GM23248 (cell line): Measurements from ENCODE around the gene MAN1B1. TPM values are rescaled to one million over a fixed set of nuclear protein-coding genes. Genes with fewer than 3 reads are reported as not detected.

ENCODE experiments used
- DNase-seq: peaks from one replicate; pipeline ENCODE4 v3.0.0-alpha.2; 2015
- H2AFZ ChIP-seq: fragments of 200-600 bp; sonication (generic); 2 replicates; pipeline ENCODE4 v1.6.1; 2016; ENCODE audit warnings: antibody characterized with exemption
- H3F3A ChIP-seq: fragments of 200-600 bp; sonication (generic); 2 replicates; pipeline ENCODE4 v1.6.1; 2016; ENCODE audit warnings: mild to moderate bottlenecking, antibody characterized with exemption, mixed run types; ENCODE audit not compliant: insufficient read depth
- H3K27ac ChIP-seq: fragments of 200-600 bp; sonication (generic); 2 replicates; pipeline ENCODE4 v1.5.1; 2016; ENCODE audit warnings: mild to moderate bottlenecking
- H3K27me3 ChIP-seq: fragments of 200-600 bp; sonication (generic); replicated peaks from 2 replicates; pipeline ENCODE4 v1.6.1; 2016; ENCODE audit warnings: mild to moderate bottlenecking; ENCODE audit not compliant: insufficient read depth
- H3K36me3 ChIP-seq: fragments of 200-600 bp; sonication (generic); 2 replicates; pipeline ENCODE4 v1.6.1; 2016; ENCODE audit warnings: low read depth, mild to moderate bottlenecking
- H3K4me1 ChIP-seq: fragments of 200-600 bp; sonication (generic); 2 replicates; pipeline ENCODE4 v1.6.1; 2016; ENCODE audit warnings: mild to moderate bottlenecking; ENCODE audit not compliant: insufficient read depth
- H3K4me2 ChIP-seq: fragments of 200-600 bp; sonication (generic); one replicate; pipeline ENCODE4 v1.6.1; 2016; ENCODE audit warnings: mild to moderate bottlenecking; ENCODE audit not compliant: unreplicated experiment
- H3K4me3 ChIP-seq: fragments of 200-600 bp; sonication (generic); 2 replicates; pipeline ENCODE4 v1.5.1; 2016; ENCODE audit warnings: mild to moderate bottlenecking
- H3K79me2 ChIP-seq: fragments of 200-600 bp; sonication (generic); 2 replicates; pipeline ENCODE4 v1.6.1; 2016; ENCODE audit warnings: mild to moderate bottlenecking; ENCODE audit not compliant: insufficient read depth
- H3K9ac ChIP-seq: fragments of 200-600 bp; sonication (generic); 2 replicates; pipeline ENCODE4 v1.6.1; 2016; ENCODE audit warnings: mild to moderate bottlenecking
- H3K9me2 ChIP-seq: fragments of 200-600 bp; sonication (generic); 2 replicates; pipeline ENCODE4 v1.6.1; 2016; ENCODE audit warnings: mixed run types, mild to moderate bottlenecking, moderate library complexity; ENCODE audit not compliant: insufficient read depth
- H3K9me3 ChIP-seq: fragments of 200-600 bp; sonication (generic); one replicate; pipeline ENCODE4 v1.6.1; 2017; ENCODE audit warnings: low read depth
- H4K20me1 ChIP-seq: fragments of 200-600 bp; sonication (generic); 2 replicates; pipeline ENCODE4 v1.6.0; 2016; ENCODE audit not compliant: insufficient read depth
- EZH2 ChIP-seq: fragments of 200-600 bp; sonication (generic); IDR thresholded peaks from 2 replicates; pipeline ENCODE4 v1.6.1; 2018; ENCODE audit warnings: antibody characterized with exemption, mild to moderate bottlenecking; ENCODE audit not compliant: insufficient read depth, poor library complexity, severe bottlenecking
- EZH2phosphoT487 ChIP-seq: fragments of 200-600 bp; sonication (generic); IDR thresholded peaks from 2 replicates; pipeline ENCODE4 v1.6.1; 2018; ENCODE audit warnings: antibody characterized with exemption, moderate library complexity, mild to moderate bottlenecking, low read depth; ENCODE audit not compliant: insufficient read depth
- WGBS, 2 experiments: methylation state at CpG; one replicate each; pipeline ENCODE4 v1.1.6; 2015 to 2017; ENCODE audit warnings: low lambda C conversion rate in 2 of 2, low coverage in 1 of 2; ENCODE audit errors: missing lambda C conversion rate in 2 of 2; 5-methylcytosine and 5-hydroxymethylcytosine counted together
- in situ Hi-C: fragments of 300-500 bp; cut with MboI; formaldehyde crosslinking; loops from 2 replicates; pipeline ENCODE4 v1.15.0; 2020
- polyA plus RNA-seq: library from polyadenylated mRNA; unstranded; fragments of >200 nt; fragmentation: Nextera tagmentation; extraction: Ambion mirVana; gene quantifications from 2 replicates; pipeline ENCODE4 v1.2.1, GENCODE V29; 2016
- total RNA-seq: library from RNA; depleted of rRNA; stranded (reverse); fragments of >200 nt; shearing (Covaris generic); gene quantifications from 2 replicates; pipeline ENCODE4 v1.2.3, GENCODE V29; 2014

Gene MAN1B1
- total and polyA plus RNA-seq, 2 experiments from 2014 or later, result 101 to 136 TPM

GRCh38 chr9:137044037-137044436 is 42.7 kb upstream of the MAN1B1 start:
- Histone ChIP-seq H3F3A (no peaks in the 10 kb centered on the region), H3K36me3 (no peaks in the 10 kb centered on the region), H3K9me2 (no peaks in the 10 kb centered on the region), H2AFZ (no peak overlapping the region), H3K9me3 (no peaks in the 10 kb centered on the region), H3K4me2 (peak overlapping the region; percentile 89), H4K20me1 (no peaks in the 10 kb centered on the region; the same call in 1 of the 2 replicates), H3K79me2 (peaks cover 25% of the 10 kb centered on the region), H3K4me1 (peaks cover 8% of the 10 kb centered on the region; the same call in 1 of the 2 replicates), H3K27ac (no peak overlapping the region), H3K9ac (peak overlapping the region; percentile 70; the same call in 1 of the 2 replicates), H3K4me3 (no peak overlapping the region; the same call in 1 of the 2 replicates), H3K27me3 (peaks cover 2% of the 10 kb centered on the region; the same call in 1 of the 2 replicates)
- WGBS, 2 experiments, result 82 to 85% methylated on average over 12 of the region's 12 CpGs
- TF ChIP-seq EZH2phosphoT487 (no peak), EZH2 (no peak)
- no peak for DNase-seq
- in situ Hi-C loops, result no loop called here

DNA sequence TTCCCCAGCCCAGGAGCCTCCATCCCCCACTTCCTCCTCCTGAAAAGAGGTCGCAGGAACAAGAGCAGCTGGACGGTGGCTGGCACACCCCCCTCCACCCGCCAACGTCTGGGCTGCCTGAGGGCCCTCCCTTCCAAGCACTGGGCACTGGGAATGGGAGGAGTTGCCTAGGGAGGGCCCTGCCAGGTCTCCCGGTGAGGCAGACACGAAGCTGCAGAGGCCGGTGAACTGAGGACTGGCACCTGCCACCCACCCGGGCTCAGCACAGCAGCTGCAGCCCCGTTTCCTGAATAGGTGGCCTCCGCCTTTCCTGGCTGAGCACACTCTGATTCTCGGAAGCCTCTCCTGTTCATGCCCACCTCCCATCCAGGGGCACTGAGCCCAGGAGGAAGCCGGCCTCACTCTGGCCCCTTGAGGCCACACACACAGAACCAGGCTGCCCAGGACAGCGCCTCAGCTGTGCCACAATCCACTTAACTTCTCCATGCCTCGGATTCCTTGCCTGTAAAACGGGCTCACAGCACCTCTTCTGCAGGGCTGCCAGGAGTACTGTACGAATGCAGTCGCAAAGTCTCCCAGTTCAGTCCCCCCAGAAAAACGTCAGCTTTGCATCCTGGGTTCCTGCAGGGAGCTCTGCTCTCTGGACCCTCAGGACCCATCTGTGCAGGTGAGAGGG is 42.1 kb upstream of the MAN1B1 start:
- Histone ChIP-seq H3F3A (no peaks in the 10 kb centered on the region), H3K27me3 (peaks cover 8% of the 10 kb centered on the region), H3K9me2 (no peaks in the 10 kb centered on the region), H3K4me3 (peak overlapping the region; percentile 87), H3K4me1 (peaks cover 8% of the 10 kb centered on the region; the same call in 1 of the 2 replicates), H3K9me3 (no peaks in the 10 kb centered on the region), H3K9ac (peak overlapping the region; percentile 70), H3K79me2 (peaks cover 25% of the 10 kb centered on the region), H4K20me1 (no peaks in the 10 kb centered on the region; the same call in 1 of the 2 replicates), H3K36me3 (no peaks in the 10 kb centered on the region), H3K4me2 (peak overlapping the region; percentile 89), H2AFZ (no peak overlapping the region), H3K27ac (no peak overlapping the region)
- 53 to 56% methylated on average over 18 of the region's 18 CpGs for WGBS, 2 experiments
- no peak for TF ChIP-seq EZH2
- no peak for TF ChIP-seq EZH2phosphoT487
- DNase-seq, result peak; percentile 36
- in situ Hi-C loops, result no loop called here

DNA sequence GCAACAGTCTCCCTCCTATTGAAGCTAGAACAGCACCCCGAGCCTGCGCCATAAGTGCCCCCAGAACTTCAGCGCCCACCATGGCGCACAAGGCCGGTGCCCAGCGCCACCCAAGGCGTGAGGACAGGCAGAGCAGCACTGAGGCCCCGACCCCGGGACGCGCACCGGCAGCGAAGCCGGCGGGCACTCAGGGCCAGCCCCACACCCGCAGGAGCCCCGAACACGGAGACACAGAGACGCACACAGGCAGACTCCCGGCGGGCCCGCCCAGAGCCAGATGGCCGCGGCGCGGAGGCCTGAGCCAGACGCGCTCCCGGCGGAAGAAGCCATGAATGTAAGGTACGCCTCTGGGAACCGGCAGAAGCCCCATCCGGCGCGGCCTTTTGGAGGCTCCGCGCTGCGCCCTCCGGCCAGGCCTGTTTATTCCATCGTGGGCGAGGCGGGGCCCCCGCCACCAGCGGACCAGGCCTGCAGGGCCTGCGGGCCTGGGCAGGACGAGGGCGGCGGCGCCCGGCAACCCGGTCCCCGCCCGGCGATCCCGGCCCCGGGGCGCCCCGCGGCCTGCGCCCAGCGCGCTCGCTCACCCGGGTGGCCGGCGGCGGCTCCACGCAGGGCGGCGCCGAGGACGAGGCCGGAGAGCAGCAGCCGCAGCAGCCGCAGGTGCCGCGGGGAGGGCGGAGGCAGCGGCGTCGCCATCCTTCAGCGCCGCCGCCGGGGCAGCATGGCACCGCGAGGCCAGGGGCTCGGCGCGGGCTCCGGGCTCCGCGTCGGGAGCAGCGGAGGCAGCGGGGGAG is 41.3 kb upstream of the MAN1B1 start:
- peak overlapping the region; percentile 70 for H3K9ac ChIP-seq
- WGBS, 2 experiments, result 5% methylated on average over 73 to 89 of the region's 96 CpGs
- in situ Hi-C loops, result no loop called here

GRCh38 chr9:137046088-137046787 is 40.5 kb upstream of the MAN1B1 start, which contains the start of gene NPDC1:
Gene NPDC1 (minus strand): TSS chr9:137046177. CDS start chr9:137045989, 188 bp downstream.
- peak; percentile 90 for DNase-seq
- Histone ChIP-seq H3K4me1 (peaks cover 8% of the 10 kb centered on the region; the same call in 1 of the 2 replicates), H3K9ac (peak within 1 kb of the TSS; percentile 70), H3K27me3 (peaks cover 9% of the 10 kb centered on the region), H3F3A (no peaks in the 10 kb centered on the region), H2AFZ (peak within 1 kb of the TSS; percentile 93), H3K9me2 (no peaks in the 10 kb centered on the region), H3K79me2 (peaks cover 25% of the 10 kb centered on the region), H3K9me3 (no peaks in the 10 kb centered on the region), H3K4me3 (peak within 1 kb of the TSS; percentile 87), H3K27ac (peak within 1 kb of the TSS; percentile 25), H3K4me2 (peak within 1 kb of the TSS; percentile 95), H3K36me3 (no peaks in the 10 kb centered on the region), H4K20me1 (no peaks in the 10 kb centered on the region; the same call in 1 of the 2 replicates)
- TF ChIP-seq EZH2phosphoT487 (no peak), EZH2 (no peak)
- 1 to 2% methylated on average over 43 to 45 of the region's 57 CpGs for WGBS, 2 experiments
- in situ Hi-C loops, result no loop called here

More for the DNA sequence above, 41.3 kb upstream of the MAN1B1 start:
- Histone ChIP-seq H3K9me3 (no peaks in the 10 kb centered on the region), H3F3A (no peaks in the 10 kb centered on the region), H2AFZ (peak overlapping the region; percentile 93), H3K79me2 (peaks cover 25% of the 10 kb centered on the region), H3K9me2 (no peaks in the 10 kb centered on the region), H3K4me2 (peak overlapping the region; percentile 95), H3K27me3 (peaks cover 9% of the 10 kb centered on the region), H3K4me1 (peaks cover 8% of the 10 kb centered on the region; the same call in 1 of the 2 replicates), H3K4me3 (peak overlapping the region; percentile 87), H4K20me1 (no peaks in the 10 kb centered on the region; the same call in 1 of the 2 replicates), H3K36me3 (no peaks in the 10 kb centered on the region), H3K27ac (no peak overlapping the region)
- DNase-seq, result peak; percentile 80
- TF ChIP-seq EZH2 (no peak), EZH2phosphoT487 (no peak)
